Keratinocyte (primary cell): ENCODE results near the gene ADAT3. TPM values are rescaled to one million over a fixed set of nuclear protein-coding genes. Genes with fewer than 3 reads are reported as not detected.

Experiments
- DNase-seq: peaks from one replicate; pipeline ENCODE4 v3.0.0-alpha.2; 2011; ENCODE audit warnings: low read depth, missing footprints, low spot score
- FAIRE-seq: peaks from 2 replicates; lab custom pipeline; 2011; peaks lifted over from hg19 to GRCh38; lab: Jason Lieb, UNC
- H2AFZ ChIP-seq: 2 replicates; pipeline ENCODE4 v1.6.0; 2012; ENCODE audit warnings: low read length, control low read depth, inconsistent platforms; ENCODE audit not compliant: control insufficient read depth
- H3K27ac ChIP-seq: 2 replicates; pipeline ENCODE4 v1.5.1; 2011; ENCODE audit warnings: low read length; ENCODE audit not compliant: control insufficient read depth, insufficient read depth
- H3K27me3 ChIP-seq: 3 replicates; pipeline ENCODE4 v1.6.0; 2011; ENCODE audit warnings: low read length; ENCODE audit not compliant: control insufficient read depth, insufficient read depth; ENCODE audit errors: extremely low read depth
- H3K36me3 ChIP-seq, 2 experiments: 2 replicates in 1 of 2; 3 replicates in 1 of 2; pipeline ENCODE4 v1.5.1; 2011; ENCODE audit warnings: low read length in 2 of 2, mild to moderate bottlenecking in 1 of 2; ENCODE audit not compliant: control insufficient read depth in 2 of 2, insufficient read depth in 2 of 2; ENCODE audit errors: extremely low read depth in 1 of 2
- H3K4me1 ChIP-seq: 3 replicates; pipeline ENCODE4 v1.5.1; 2011; ENCODE audit warnings: low read length; ENCODE audit not compliant: control insufficient read depth, insufficient read depth; ENCODE audit errors: extremely low read depth
- H3K4me2 ChIP-seq: 3 replicates; pipeline ENCODE4 v1.6.0; 2011; ENCODE audit warnings: low read depth, low read length; ENCODE audit not compliant: control insufficient read depth, insufficient read depth; ENCODE audit errors: extremely low read depth
- H3K4me3 ChIP-seq, 3 experiments: fragments of 200-600 bp in 1 of 3; sonication (generic) in 1 of 3; 2 replicates in 2 of 3; 3 replicates in 1 of 3; pipeline ENCODE4 v1.5.1; 2011 to 2016; ENCODE audit warnings: low read length in 3 of 3, mild to moderate bottlenecking in 3 of 3, control low read depth in 2 of 3, inconsistent platforms in 1 of 3, low read depth in 1 of 3, mixed read lengths in 1 of 3, mixed run types in 1 of 3, moderate library complexity in 1 of 3; ENCODE audit not compliant: control insufficient read depth in 2 of 3, insufficient read depth in 2 of 3; ENCODE audit errors: extremely low read depth in 1 of 3
- H3K79me2 ChIP-seq: 2 replicates; pipeline ENCODE4 v1.6.0; 2012; ENCODE audit warnings: low read length; ENCODE audit not compliant: control insufficient read depth, insufficient read depth
- H3K9ac ChIP-seq: 3 replicates; pipeline ENCODE4 v1.6.0; 2011; ENCODE audit warnings: low read length; ENCODE audit not compliant: control insufficient read depth, insufficient read depth; ENCODE audit errors: extremely low read depth
- H3K9me1 ChIP-seq: 3 replicates; pipeline ENCODE4 v1.6.0; 2011; ENCODE audit warnings: low read length; ENCODE audit not compliant: control insufficient read depth, insufficient read depth; ENCODE audit errors: extremely low read depth
- H3K9me3 ChIP-seq: 2 replicates; pipeline ENCODE4 v1.5.1; 2012; ENCODE audit warnings: low read depth, low read length; ENCODE audit not compliant: control insufficient read depth
- H4K20me1 ChIP-seq: 3 replicates; pipeline ENCODE4 v1.6.0; 2011; ENCODE audit warnings: low read length; ENCODE audit not compliant: control insufficient read depth, insufficient read depth; ENCODE audit errors: extremely low read depth
- EZH2 ChIP-seq: IDR thresholded peaks from one replicate; pipeline ENCODE4 v1.6.1; 2012; ENCODE audit warnings: inconsistent platforms, mild to moderate bottlenecking, low read length, moderate library complexity
- dilution Hi-C: fragments of 300-500 bp; cut with MboI; formaldehyde crosslinking; loops from one replicate; pipeline ENCODE4 v1.7.0; 2020; ENCODE audit warnings: low sequenced_read_pairs; ENCODE audit not compliant: extremely low pct_ligation_motif_present
- polyA plus RNA-seq, 5 experiments: library from polyadenylated mRNA; depleted of rRNA in 3 of 5; stranded (reverse) in 3 of 5; stranded (forward) in 1 of 5; unstranded in 1 of 5; fragments of >200 nt; gene quantifications; 1 replicate in 1 of 5; 2 replicates in 3 of 5; 3 replicates in 1 of 5; pipeline versions ENCODE4 v1.2.1 to v1.2.3, GENCODE V29; 2011 to 2012; ENCODE audit warnings: missing spikeins in 2 of 5, low read depth in 1 of 5, low replicate concordance in 1 of 5
- TF ChIP-seq, protein P1 (sequence below), 3 experiments: IDR thresholded peaks in 1 of 3; conservative IDR thresholded peaks in 1 of 3; optimal IDR thresholded peaks in 1 of 3; 2 replicates in 2 of 3; 3 replicates in 1 of 3; pipeline versions ENCODE3 to v1.5.1; 2011; ENCODE audit warnings: low read length in 3 of 3, mild to moderate bottlenecking in 3 of 3, moderate library complexity in 2 of 3, control low read depth in 1 of 3, inconsistent platforms in 1 of 3; ENCODE audit not compliant: insufficient read depth in 2 of 3; ENCODE audit errors: extremely low read depth in 1 of 3

ADAT3 gene
- polyA plus RNA-seq, 1 donor (not counting 4 experiments of a cell fraction or from before 2014, with no cell fraction given): 0.55 TPM

- peak overlapping the region; percentile 3 for H3K27ac ChIP-seq
Measured at GRCh38 chr19:1857648-1858326, 47.4 kb upstream of the ADAT3 start.

DNA sequence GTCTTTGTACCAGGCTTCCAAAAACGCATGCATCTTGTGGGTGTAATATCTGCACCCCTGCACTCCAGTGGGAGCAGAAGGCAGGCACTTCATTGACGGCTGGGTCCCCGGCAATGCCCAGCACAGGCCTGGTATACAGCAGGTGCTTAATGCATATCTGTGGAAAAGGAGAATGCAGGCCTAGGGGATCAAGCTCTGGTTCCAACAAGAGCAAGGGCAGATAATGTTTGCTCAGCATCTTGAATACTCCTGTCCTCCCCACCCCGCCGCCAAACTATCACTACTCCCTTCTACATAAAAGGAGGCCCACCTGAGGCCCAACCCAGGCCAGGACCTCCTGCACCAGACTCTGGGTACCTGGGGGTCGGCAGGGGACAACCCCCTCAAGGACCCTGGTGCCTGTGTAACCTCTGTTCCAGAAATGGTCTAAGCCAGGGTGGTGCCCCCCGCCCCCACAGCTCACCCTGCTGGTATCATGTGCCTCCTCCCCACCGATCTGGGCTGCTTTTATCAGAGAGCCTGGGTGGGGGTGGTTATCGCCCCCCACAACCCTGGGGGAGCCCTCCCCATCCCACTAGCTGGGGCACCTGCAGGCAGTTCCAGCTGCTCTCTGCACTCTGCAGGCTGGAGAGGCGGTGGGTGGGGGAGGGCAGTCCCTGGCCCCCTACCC is 46.7 kb upstream of the ADAT3 start:
- peaks cover 85% of the 10 kb centered on the region for H3K79me2 ChIP-seq
- FAIRE-seq (no peak), DNase-seq (no peak)
- H3K4me3 ChIP-seq: no peak overlapping the region
- H3K9ac ChIP-seq: no peak overlapping the region
- H3K9me1 ChIP-seq: no peaks in the 10 kb centered on the region
- no peak overlapping the region for H3K27ac ChIP-seq
- no peaks in the 10 kb centered on the region for H3K36me3 ChIP-seq
- no peak overlapping the region for H3K4me2 ChIP-seq
- H3K9me3 ChIP-seq: no peaks in the 10 kb centered on the region
- no peaks in the 10 kb centered on the region for H3K27me3 ChIP-seq
- H2AFZ ChIP-seq: no peak overlapping the region
- H4K20me1 ChIP-seq: peaks cover 20% of the 10 kb centered on the region
- TF ChIP-seq EZH2: no peak
- TF ChIP-seq, protein P1, sequence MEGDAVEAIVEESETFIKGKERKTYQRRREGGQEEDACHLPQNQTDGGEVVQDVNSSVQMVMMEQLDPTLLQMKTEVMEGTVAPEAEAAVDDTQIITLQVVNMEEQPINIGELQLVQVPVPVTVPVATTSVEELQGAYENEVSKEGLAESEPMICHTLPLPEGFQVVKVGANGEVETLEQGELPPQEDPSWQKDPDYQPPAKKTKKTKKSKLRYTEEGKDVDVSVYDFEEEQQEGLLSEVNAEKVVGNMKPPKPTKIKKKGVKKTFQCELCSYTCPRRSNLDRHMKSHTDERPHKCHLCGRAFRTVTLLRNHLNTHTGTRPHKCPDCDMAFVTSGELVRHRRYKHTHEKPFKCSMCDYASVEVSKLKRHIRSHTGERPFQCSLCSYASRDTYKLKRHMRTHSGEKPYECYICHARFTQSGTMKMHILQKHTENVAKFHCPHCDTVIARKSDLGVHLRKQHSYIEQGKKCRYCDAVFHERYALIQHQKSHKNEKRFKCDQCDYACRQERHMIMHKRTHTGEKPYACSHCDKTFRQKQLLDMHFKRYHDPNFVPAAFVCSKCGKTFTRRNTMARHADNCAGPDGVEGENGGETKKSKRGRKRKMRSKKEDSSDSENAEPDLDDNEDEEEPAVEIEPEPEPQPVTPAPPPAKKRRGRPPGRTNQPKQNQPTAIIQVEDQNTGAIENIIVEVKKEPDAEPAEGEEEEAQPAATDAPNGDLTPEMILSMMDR (optimal IDR thresholded peaks at IDR 0.05 in 1 of 3, IDR thresholded peaks at IDR 0.05 in 1 of 3, conservative IDR thresholded peaks at IDR 0.05 in 1 of 3; ENCODE audit: extremely low read depth in 1 of 3, insufficient read depth in 2 of 3, low read length in 3 of 3): no peak
- dilution Hi-C loops: no loop called here
- peaks cover 67% of the 10 kb centered on the region for H3K4me1 ChIP-seq

More at GRCh38 chr19:1857648-1858326, 47.4 kb upstream of the ADAT3 start:
- Histone ChIP-seq H3K9ac (peak overlapping the region; percentile 69), H3K36me3 (no peaks in the 10 kb centered on the region), H3K4me2 (peak overlapping the region; percentile 74), H3K4me1 (peaks cover 74% of the 10 kb centered on the region), H3K79me2 (peaks cover 90% of the 10 kb centered on the region), H4K20me1 (peaks cover 20% of the 10 kb centered on the region), H2AFZ (no peak overlapping the region), H3K9me1 (no peaks in the 10 kb centered on the region), H3K4me3 (peak overlapping the region; percentile 15 to 29 (median 20)), H3K9me3 (no peaks in the 10 kb centered on the region), H3K27me3 (no peaks in the 10 kb centered on the region)
- TF ChIP-seq, protein P1 (optimal IDR thresholded peaks at IDR 0.05 in 1 of 3, IDR thresholded peaks at IDR 0.05 in 1 of 3, conservative IDR thresholded peaks at IDR 0.05 in 1 of 3; ENCODE audit: extremely low read depth in 1 of 3, insufficient read depth in 2 of 3, low read length in 3 of 3): no peak
- no peak for TF ChIP-seq EZH2
- dilution Hi-C loops: no loop called here
- DNase-seq (no peak), FAIRE-seq (no peak)
